Activated T-helper 1 cell treated with anti-CD3 and anti-CD28 coated beads, Interleukin-2, amount 50 U/mL, for 16 hours (primary cell): Measurements from ENCODE around the gene NRXN3.

Experiments used
- DNase-seq, 2 donors: peaks; one replicate each; pipeline ENCODE4 v3.0.0-alpha.2; 2020; ENCODE audit warnings: low read depth in 1 of 2, low spot score in 1 of 2

NRXN3 gene

DNA sequence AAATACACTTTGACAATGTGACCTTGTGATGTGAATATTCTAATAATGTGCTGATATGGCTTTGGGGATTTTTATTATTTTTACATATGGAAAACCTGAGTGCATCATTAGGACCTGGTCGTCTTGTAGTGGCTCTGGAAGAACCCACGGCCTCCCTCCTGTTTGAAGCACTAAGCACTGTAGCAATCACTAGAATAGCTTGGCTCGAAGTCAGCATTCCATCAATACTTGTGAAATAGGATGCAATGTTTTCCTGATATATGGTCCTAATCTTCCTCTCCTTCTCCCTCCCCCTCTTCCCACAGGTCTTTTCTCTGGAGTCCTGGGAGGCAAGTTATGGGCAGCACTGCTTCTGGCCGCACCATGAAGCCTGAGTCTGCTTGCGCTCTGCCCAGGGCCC is 71.9 kb downstream of the NRXN3 start:
- no peak for DNase-seq

DNA sequence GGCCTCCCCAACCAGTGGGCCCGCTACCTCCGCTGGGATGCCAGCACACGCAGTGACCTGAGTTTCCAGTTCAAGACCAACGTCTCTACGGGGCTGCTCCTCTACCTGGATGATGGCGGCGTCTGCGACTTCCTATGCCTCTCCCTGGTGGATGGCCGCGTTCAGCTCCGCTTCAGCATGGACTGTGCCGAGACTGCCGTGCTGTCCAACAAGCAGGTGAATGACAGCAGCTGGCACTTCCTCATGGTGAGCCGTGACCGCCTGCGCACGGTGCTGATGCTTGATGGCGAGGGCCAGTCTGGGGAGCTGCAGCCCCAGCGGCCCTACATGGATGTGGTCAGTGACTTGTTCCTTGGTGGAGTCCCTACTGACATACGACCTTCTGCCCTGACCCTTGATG is 73.0 kb downstream of the NRXN3 start:
- DNase-seq, result no peak

DNA sequence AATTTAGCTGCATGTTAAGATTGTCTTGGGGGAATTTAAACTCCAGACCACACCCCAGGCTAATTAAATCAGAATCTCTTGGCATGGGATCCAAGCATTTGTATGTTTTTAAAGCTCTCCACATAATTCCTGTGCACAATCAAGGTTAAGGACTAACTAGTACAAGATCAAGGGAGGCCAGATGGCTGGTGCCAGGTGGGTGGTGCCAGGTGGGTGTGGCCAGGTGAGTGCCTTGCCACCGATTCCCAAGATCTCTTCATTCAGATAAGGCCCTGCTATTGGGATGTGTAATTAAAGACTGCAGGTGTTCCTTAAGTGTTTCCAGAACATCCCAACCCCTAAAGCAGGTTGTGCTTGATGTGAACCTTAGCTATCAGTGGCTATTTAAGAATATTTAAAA is 75.1 kb downstream of the NRXN3 start:
- no peak for DNase-seq

DNA sequence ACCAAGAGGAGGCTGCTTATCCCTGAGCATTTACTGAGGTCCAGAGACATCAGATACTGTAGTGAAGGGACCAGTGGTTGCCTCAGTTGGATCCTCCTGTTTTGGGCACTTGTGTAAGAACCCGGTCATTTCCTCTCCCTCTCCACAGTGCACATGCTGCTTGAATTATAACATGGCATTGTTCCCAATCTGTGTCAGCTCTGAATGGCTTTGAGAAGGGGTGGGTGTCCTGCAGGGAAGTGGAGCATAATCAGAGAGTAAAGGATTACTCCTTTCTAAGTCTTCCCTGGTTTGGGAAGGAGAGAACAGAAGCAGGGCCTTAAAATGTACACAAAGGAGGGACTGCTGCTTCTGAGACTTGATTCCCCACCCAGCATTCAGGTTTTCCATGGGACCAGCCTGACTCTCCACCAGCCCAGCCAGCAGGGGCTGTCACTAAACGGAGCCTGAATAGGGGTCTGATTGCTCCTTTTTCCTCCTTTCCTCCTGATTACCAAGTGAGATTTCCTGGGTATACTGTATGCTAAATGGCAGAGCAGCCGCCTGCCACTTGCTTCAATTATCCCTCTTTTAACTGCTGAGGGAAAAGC is 78.4 kb downstream of the NRXN3 start:
- no peak for DNase-seq

DNA sequence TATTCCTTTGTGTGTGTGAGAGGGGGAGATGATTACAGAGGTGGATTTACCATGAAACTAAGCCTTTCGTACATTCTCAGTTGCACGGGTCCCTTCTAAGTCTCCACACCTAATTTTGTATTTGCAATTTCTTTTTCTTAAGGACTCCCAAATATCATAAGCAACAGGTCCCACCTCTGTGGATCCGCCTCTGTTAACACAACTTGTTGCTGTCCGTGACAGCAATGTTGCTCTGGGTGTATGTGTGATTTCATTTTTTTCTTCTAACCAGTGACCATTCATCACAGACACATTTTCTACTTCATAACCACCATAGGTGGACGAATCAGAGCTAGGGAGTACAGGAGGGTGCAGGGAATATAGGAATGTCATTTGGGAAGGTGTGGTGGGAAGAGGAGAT is 81.1 kb downstream of the NRXN3 start:
- DNase-seq, result no peak

DNA sequence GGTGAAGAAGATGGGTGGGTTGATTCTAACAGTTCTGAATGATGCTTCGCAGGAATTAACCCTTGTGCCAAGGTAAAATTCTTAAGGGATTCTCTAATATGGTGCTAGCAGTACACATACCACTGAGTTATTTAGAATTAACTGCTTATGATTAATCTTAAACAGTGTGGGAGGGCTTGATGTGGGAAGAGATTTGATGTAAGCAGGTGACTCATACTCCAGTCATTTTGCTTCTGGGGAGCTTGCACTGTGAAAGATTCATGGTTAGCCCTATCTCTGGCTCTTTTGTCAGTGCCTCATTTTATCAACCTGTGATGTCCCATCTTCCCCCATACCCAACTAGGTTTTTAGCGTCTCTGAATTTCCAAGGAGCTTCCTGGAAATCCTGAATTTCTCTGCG is 83.8 kb downstream of the NRXN3 start:
- DNase-seq, result no peak

DNA sequence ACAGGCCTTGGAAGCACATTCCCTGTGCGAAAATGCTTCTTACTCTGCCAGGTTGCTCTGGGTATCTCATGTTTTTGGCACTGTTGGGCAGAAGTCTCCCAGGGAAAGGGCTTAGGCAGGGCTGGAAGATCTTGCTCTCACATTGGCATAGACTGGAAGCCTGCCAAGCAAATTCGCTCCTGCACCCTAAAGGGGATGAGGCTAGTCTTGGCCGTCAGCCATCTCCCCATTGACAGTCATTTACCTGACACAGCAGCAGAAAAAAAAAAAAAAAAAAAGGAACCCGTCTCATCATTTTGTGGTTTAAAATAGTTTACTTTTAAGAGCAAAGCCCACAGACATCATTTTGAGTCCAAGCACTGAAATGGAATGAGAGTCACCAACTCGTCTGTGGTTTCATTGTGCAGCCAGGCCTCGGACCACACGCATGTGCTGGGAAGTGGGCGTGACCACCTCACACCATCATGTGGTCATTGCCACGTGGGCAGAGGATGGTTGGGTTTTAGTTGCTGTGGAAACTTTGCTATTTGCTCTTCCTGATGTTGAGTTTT is 84.8 kb downstream of the NRXN3 start:
- no peak for DNase-seq

DNA sequence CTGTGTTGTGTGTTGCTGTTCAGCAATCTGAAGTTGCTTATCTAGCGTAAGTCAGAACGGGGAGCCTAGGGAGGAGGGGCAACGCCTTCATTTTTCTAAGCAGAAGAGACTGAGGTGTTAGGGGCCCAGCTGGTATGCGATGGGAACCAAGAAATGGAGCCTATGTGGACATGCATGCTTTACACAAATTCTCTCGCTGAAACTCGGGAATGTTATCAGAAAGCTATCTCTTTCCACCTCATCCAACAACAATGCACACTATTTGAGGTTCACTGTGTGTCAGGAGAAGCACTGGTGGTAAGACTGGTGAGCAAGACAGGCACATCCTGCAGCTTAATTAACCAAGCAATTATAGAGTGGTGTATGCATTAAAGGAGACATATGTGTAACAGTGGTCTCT is 89.7 kb downstream of the NRXN3 start:
- no peak for DNase-seq

DNA sequence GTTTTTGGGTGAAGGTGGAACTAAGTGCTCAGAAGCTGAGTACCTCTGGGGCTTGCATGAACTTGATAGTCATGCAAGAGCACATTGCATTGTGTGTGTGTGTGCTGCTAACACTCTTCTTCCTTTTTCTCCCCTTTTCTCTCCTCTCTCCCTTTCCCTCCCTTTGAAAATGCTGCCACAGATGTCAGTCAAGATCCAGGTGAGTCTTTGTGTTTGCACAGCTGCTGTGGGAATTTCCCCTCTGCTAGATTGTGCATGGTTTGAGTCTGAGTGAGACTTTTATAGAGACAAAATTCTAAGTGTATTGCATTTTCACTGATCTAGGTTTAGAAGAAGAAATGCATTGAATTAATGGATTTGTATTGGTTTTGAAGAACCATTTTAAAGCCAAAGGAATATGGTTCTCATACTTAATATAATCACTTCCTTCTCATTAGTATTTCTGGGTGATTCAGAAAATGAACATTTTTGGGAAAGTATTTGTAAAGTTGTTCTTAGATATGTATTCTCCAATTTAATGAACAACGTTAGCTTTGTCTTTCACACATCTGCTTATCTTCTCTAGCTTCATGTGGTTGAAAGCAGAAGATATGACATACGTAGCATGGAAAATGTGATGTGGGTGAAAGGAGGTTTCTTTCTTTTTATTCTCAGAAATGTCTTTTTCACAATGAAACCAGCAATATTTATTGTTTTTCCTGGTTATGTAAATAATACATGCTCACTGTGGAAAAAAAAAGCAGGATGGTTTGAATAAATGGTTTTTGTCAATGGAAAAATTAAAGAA is 108.5 kb downstream of the NRXN3 start:
- no peak for DNase-seq

DNA sequence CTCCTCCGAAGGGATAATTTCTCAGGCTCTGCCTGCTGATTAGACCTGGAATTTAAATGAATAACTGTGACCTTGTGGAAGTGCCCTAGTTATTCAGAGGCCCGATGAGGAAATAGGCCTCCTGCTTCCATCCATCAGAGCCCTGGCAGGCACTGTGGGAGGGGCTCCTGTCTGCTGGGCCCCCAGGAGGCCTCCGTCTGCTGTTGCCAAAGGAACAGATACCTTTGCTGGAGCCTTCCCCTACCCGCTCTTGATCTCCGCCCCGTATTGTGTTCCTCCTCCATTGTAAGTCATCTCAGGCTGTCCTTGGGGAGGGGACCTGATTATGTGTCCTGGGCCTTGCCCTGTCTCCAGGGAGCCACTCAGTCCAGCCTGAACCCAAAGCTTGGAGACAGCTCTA is 112.3 kb downstream of the NRXN3 start:
- DNase-seq, result no peak

DNA sequence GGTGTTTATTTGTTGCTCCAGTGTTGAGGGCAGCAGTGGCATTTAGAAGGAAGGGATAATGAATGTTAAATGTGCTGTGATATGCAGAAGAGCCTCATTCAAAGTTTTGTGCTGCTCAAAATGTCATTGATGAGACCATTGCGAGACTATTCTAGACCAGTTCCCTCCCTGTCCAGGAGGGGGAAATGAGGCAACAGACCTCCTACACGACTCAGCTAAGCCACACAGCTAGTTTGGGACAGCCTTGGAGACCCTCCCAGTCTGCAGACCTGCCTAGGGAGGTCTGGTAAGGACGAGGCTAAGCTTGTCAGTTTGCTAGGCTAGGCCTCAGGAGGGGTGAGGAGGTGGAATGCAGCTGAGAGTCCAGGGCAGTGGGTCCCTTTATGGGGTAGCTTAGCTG is 116.0 kb downstream of the NRXN3 start:
- no peak for DNase-seq

DNA sequence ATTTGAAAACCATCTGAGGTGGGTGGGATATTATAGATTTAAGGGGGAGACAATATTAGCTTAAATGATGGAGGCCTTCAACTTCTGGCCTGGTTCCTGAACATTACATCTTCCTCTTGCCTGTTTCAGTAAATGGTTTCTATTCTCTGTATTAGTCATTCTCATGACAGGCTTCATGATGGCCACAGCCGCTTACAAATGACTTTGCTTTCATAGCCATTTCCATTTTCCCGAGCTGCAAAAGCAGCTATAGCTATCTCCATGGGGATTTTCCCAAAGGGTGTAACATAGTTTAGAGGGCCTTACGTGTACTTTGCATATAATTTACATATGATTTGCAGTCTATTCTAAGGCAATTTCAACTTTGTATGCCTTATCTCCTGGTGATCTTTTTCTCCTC is 121.8 kb downstream of the NRXN3 start:
- no peak for DNase-seq

DNA sequence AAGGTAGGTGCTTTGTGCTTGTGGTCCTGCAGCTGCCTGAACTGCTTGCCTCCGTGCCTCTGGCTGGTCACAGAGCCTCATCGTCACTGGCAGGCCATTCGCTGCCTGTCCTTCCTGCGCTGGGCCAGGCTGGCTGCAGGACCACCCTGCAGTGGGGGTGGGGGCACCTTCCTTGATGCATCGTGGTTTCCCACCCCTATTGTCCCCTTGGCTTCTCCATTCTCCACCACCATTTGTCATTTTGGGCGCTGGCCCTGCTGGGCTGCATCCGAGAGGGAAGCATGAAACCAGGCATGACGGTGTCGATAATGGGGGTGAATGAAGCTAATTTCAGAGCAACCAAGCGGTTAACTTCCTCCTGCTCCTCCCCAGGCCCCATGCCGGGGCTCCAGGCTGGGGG is 127.7 kb downstream of the NRXN3 start:
- no peak for DNase-seq

DNA sequence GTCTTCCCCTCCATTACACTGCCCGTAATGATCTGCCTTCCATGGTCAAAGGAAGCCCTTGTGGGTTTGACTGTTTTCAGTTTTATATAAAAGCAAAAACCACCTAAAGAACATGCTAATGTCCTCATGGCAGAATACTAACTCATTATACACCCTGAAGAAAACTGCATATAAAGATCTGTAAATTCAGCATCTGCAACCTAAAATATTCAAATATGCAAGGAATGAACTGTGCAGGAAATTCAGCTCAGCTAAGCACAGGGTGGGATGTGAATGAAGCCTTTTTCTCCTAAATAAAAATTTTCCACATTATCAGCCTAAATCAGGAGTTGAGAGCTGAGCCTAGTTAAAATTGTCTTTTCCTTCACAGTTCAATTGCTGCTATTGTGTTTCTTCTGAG is 128.1 kb downstream of the NRXN3 start:
- DNase-seq, result no peak

DNA sequence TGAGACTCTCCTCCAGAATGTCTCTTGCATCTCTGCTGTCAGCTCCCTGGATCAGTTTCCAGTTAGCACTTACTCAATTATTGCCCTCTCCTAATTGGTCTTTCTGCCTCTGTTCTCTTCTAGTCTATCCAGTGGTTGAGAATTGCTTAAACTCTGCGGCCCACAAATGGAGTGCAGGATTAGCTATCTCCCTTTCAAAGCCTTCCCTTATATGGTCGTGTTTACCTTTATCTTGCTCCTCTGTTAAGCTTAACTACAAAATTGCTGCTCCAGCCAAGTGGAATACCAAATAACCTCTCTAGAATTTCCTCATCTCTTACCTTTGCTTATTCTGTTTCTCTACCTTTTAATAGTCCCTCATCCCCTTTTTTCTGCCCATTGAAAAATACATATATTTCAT is 132.7 kb downstream of the NRXN3 start:
- DNase-seq, result no peak

DNA sequence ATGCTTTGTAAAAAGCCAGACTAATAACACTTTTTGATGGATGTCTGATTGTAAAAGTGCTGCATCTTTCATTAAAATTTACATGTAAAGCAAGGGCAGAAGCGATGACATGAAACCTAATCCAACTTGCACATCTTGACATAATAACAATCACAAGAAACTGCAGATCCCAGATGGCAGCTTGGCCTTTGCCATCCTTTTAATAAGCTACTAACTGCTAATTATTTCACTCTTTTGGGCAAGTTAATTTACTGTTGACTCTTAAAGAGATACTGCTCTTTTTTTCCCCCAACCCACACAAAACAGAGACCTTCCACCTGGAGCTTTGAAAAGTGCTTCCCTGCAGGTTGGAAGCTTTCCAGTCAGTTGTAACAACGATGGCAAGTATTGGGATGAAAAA is 137.5 kb downstream of the NRXN3 start:
- DNase-seq, result no peak

DNA sequence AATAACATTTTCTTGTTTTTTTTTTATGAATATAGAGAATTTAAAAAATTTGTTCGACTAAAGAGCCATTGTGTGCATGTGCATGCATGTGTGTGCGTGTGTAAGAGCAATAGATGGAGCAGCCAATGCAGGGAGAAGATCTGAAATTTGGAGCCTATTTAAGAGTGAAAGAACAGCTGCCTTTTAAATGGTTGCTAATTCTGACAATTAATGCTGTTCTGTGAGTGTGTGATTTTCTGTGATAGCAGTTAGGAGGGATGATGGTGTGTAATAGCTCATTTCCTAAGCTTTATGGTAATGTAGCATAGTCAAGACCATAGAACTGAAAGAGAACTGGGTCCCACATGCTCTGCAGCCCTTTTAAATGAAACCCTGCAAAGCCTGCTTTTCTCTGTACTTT is 137.9 kb downstream of the NRXN3 start:
- DNase-seq, result no peak

DNA sequence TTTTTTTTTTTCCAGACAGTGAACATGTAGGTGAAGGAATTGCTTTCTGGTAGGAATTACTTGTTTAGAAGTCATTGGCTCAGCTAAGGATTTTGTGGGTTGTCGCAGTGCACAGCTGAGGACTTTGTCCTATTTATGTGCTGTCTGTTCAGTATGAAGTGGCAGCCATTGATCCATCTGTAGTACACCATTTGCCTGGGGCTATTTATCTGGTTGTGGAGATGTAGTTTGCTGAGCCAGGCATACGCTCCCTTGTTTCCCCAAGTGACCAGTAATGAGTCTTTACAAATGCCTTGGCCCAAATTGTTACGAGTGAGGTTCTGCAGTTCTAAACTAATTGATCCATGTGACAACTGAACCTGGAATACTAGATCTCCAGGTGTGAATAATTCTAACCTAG is 140.1 kb downstream of the NRXN3 start:
- no peak for DNase-seq

DNA sequence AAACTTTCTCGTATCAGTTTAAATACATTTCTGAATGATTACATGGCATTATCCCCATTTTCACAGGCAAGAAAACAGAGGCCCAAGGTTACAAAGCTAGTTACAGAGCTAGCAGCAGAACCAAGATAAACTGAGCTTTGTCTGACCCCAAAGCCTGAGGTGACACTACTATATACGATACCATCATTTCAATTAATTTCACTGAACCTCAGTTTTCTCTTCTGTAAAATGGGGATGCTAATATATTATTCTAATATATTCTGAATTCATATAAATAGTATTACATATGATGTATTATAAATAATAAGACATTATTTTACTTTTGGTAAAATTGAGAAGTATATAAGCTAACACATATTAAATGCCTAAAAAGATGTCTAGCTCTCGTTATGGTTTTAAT is 143.3 kb downstream of the NRXN3 start:
- DNase-seq, result no peak

DNA sequence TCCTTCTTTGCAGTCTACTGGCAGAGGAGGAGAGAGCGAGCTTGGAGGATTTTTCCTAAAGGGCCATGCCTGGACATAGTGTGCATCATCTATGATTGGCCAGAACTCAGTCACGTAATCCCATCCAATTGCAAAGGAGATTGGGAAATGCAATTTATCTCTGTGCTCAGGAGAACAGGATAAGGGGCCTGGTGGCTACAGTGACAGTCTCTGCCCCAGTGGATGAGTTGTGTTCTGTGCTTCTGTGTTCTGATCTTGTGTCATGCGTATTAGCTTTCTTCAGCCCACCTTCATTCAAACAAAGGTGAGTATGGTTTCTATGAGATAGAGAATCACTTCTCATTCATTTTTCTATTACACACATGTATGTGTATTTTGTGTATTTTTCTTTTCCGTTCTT is 144.3 kb downstream of the NRXN3 start:
- DNase-seq, result no peak

DNA sequence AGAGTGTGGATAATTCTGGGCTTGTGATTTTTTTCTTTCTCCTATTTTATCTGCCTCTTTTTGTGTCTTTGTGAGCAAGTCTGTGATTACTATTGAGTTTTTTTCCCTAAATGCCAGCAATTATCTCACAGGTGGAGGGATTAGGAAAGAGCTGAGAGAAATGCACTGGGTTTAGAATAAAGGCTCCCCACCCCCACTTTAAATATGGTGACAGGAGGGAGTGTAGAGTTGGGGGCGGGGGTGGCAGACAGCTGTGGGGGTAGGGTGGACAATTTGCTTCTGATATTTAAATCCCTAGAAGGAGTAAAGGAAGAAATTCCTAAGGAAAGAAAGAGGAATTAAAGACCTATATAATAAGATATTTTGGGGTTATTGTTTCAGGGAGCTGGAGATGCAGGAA is 145.9 kb downstream of the NRXN3 start:
- no peak for DNase-seq

DNA sequence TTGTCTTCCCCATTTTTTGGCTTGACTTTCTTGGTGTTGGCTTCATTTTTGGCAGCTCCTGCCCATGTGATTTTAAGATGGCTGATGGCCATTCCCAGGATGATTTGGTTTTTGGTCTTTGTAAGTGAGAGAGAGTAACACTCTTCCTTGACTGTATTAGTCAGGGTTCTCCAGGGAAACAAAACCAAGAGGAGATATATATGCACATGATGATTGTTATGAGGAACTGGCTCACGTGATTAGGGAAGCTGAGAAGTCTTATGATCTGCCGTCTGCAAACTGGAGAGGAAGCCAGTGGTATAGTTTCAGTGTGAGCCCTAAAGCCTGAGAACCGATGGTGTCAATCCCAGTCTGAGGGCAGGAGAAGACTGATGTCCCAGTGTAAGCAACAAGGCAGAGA is 146.6 kb downstream of the NRXN3 start:
- DNase-seq, result no peak

DNA sequence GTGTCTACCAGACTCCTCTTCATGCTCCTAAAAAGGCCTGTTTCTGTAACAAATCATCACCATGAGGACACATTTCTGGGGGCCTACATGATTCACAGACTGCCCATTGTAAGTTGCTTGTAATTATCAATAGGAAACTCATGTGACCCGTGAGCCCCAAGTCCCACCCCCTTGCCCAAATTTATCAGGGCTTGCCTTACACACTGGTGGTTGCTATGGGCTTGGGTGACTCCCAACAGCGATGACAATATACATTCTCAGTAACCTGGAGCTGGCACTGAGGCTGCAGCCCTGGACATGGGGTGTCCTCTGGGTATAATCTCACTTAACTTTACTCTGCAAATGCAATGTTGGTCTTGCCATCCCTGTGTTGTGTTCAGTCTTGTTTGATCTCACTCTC is 149.2 kb downstream of the NRXN3 start:
- no peak for DNase-seq
